Uterus (tissue), 2 donors: ENCODE data around the gene GPD1L.

Source experiments
- CTCF ChIP-seq, 4 experiments: fragments of 200-600 bp in 2 of 4; fragments of 450-650 bp in 2 of 4; sonication (generic) in 2 of 4; IDR thresholded peaks; one replicate each; pipeline ENCODE4 v1.5.1; 2016 to 2019; ENCODE audit warnings: antibody characterized with exemption in 4 of 4, mild to moderate bottlenecking in 2 of 4, moderate library complexity in 1 of 4
- POLR2A ChIP-seq, 2 donors: fragments of 450-650 bp; IDR thresholded peaks; one replicate each; pipeline ENCODE4 v1.6.1; 2016; ENCODE audit warnings: antibody characterized with exemption in 2 of 2, mild to moderate bottlenecking in 1 of 2, moderate library complexity in 1 of 2

- no peak for TF ChIP-seq CTCF (IDR thresholded peaks at IDR 0.05)
- no peak for TF ChIP-seq POLR2A (IDR thresholded peaks at IDR 0.05)
Measured at GRCh38 chr3:32104492-32104891, 1.9 kb upstream of the GPD1L start.
